Right cardiac atrium (tissue), 5 donors: Measurements from ENCODE around the gene OR5D13. TPM values are rescaled to one million over a fixed set of nuclear protein-coding genes. Genes with fewer than 3 reads are reported as not detected.

Experiments used
- ATAC-seq, 2 donors: fragments of 200-7000 bp; cut with Tn5 transposase; one replicate each; pipeline versions ENCODE4 v1.8.0 to v1.9.1; 2020; ENCODE audit warnings: moderate library complexity in 2 of 2, mild to moderate bottlenecking in 1 of 2
- DNase-seq, 3 donors: peaks; one replicate each; pipeline ENCODE4 v3.0.0-alpha.2; 2020
- H3K27ac ChIP-seq: one replicate; pipeline ENCODE4 v1.5.1; 2013; ENCODE audit warnings: mild to moderate bottlenecking, low read length, control low read depth, moderate library complexity
- H3K27me3 ChIP-seq: one replicate; pipeline ENCODE4 v1.6.1; 2013; ENCODE audit not compliant: control insufficient read depth, insufficient read depth
- H3K4me1 ChIP-seq: one replicate; pipeline ENCODE4 v1.6.1; 2013; ENCODE audit warnings: low read length; ENCODE audit not compliant: control insufficient read depth, insufficient read depth
- H3K4me3 ChIP-seq: one replicate; pipeline ENCODE4 v1.5.1; 2013; ENCODE audit warnings: low read length, control low read depth
- H3K9me3 ChIP-seq: one replicate; pipeline ENCODE4 v1.6.1; 2013; ENCODE audit warnings: low read length; ENCODE audit not compliant: control insufficient read depth
- WGBS: extraction: QIAGEN DNeasy Blood & Tissue Kit; methylation state at CpG from one replicate; pipeline ENCODE4 v1.1.7; 2013; 5-methylcytosine and 5-hydroxymethylcytosine counted together
- intact Hi-C, 4 donors: fragments of 100-400 bp; cut with DNase I; formaldehyde crosslinking; loops; one replicate each; pipeline versions ENCODE4 v1.11.0 to v1.14.0; 2022 to 2023
- long read RNA-seq, 4 donors: library from polyadenylated mRNA; unstranded; transcript quantifications; one replicate each; pipeline ENCODE4 v2.0.0, GENCODE V29; 2020 to 2021
- polyA plus RNA-seq: library from polyadenylated mRNA; stranded (reverse); fragments of 200-250 nt; gene quantifications from one replicate; pipeline ENCODE4 v1.2.3, GENCODE V29; 2013
- total RNA-seq, 4 donors: library from RNA; stranded (reverse); fragmentation: NEBNext Ultra II Directional; extraction: Animal tissue kit (Norgen Biotek cat#: 25700); gene quantifications; one replicate each; pipeline ENCODE4 v1.2.1, GENCODE V29; 2021
- donor health status: healthy with polysubstance abuse.
- donor health status: DM: no; HTN: yes; CAD: no.
- donor health status: DM: no; HTN: no; CAD: no.
- donor health status: DM: no; HTN: yes; CAD: no; lungs with severe emphysema.
- donor health status: DM: yes; HTN: yes; CAD: no.

Gene OR5D13, protein sequence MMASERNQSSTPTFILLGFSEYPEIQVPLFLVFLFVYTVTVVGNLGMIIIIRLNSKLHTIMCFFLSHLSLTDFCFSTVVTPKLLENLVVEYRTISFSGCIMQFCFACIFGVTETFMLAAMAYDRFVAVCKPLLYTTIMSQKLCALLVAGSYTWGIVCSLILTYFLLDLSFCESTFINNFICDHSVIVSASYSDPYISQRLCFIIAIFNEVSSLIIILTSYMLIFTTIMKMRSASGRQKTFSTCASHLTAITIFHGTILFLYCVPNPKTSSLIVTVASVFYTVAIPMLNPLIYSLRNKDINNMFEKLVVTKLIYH
- total RNA-seq (not detected), polyA plus RNA-seq (not detected)
- long read RNA-seq, donor 1, result 0 reads
- long read RNA-seq, donor 2, result 0 reads
- long read RNA-seq, donor 3, result 0 reads
- long read RNA-seq, donor 4, result 0 reads

DNA sequence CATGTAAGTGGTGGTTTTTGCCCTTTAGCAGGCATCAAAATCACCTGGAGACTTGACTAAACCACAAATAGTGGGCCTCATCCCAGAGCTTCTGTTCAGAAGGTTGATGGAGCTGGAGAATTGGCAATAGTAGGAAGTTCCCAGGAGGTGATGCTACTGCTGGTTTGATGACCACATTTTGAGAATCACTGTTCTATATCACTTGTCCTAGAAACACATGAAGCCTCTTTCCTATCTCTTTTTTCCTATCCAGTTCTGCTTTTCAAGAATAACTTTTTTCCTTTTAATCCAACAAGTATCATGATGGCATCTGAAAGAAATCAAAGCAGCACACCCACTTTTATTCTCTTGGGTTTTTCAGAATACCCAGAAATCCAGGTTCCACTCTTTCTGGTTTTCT, at the start of gene OR5D13:
Gene OR5D13, plus strand, starts transcription at position 301 of the 400 bp plus-strand sequence. Its CDS starts 0 bp downstream, at position 301.
- DNase-seq (no peak), ATAC-seq (no peak)
- intact Hi-C loops, result no loop called here
- no peaks in the 10 kb centered on the region for H3K4me1 ChIP-seq
- H3K4me3 ChIP-seq, result no peak within 1 kb of the TSS
- H3K27ac ChIP-seq, result no peak within 1 kb of the TSS
- H3K9me3 ChIP-seq, result no peaks in the 10 kb centered on the region
- H3K27me3 ChIP-seq, result no peaks in the 10 kb centered on the region

DNA sequence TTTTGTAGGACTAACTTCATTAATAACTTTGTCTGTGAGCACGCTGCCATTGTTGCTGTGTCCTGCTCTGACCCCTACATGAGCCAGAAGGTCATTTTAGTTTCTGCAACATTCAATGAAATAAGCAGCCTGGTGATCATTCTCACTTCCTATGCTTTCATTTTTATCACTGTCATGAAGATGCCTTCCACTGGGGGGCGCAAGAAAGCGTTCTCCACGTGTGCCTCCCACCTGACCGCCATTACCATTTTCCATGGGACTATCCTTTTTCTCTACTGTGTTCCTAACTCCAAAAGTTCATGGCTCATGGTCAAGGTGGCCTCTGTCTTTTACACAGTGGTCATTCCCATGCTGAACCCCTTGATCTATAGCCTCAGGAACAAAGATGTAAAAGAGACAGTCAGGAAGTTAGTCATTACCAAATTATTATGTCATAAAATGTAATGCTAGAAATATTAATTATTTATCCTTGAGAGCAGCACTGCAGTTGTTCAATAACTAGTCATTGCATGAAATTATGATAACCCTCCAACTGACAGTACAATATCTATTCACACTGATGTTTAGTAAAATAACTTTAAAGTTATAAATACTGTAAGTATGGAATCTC, 46.4 kb upstream of the OR5D13 start:
- WGBS, result 17% methylated on average over 5 of the region's 5 CpGs

DNA sequence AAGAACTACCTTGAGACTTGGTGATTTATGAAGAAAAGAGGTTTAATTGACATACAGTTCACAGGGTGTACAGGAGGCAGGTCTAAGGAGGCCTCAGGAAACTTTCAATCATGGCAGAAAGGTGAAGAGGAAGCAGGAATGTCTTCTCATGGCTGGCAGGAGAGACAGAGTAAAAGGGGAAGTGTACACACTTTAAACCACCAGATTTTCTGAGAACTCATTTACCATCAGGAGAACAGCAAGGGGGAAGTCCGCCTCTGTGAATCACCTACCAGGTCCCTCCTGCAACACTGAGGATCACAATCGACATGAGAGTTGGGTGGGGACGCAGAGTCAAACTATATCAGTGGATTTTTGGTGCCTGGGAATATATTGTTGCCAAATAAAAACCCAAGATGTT, 40.3 kb upstream of the OR5D13 start:
- no peak for DNase-seq
- no peaks in the 10 kb centered on the region for H3K27me3 ChIP-seq
- 49% methylated on average over 3 of the region's 3 CpGs for WGBS
- no peak for ATAC-seq
- no peaks in the 10 kb centered on the region for H3K9me3 ChIP-seq
- intact Hi-C loops, result no loop called here
- no peak overlapping the region for H3K27ac ChIP-seq
- no peak overlapping the region for H3K4me3 ChIP-seq
- H3K4me1 ChIP-seq, result no peaks in the 10 kb centered on the region

More for the DNA sequence above, 46.4 kb upstream of the OR5D13 start:
- no peak overlapping the region for H3K27ac ChIP-seq
- intact Hi-C loops, result no loop called here
- no peaks in the 10 kb centered on the region for H3K4me1 ChIP-seq
- ATAC-seq (no peak), DNase-seq (no peak)
- no peak overlapping the region for H3K4me3 ChIP-seq
- no peaks in the 10 kb centered on the region for H3K27me3 ChIP-seq
- no peaks in the 10 kb centered on the region for H3K9me3 ChIP-seq

DNA sequence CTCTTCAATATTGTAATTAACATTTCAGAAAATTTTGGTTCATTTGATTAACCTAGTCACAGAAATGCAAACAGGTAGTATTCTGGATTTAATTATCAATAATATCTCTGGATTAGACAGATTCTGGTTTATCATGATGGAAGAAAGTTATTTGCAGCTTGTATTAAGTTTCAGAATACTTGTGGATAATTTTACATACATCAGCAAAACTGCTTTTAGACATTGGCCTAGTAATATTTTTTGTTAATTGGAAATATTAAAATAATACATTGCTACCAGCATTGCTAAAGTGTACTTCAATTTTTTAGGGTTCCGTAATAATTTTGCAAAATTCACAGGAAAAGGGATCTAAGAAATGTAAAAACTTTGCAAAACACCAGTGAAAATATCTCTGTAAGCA, 18.4 kb downstream of the OR5D13 start:
- no peak for DNase-seq
- Histone ChIP-seq H3K9me3 (no peaks in the 10 kb centered on the region), H3K27ac (no peak overlapping the region), H3K4me1 (no peaks in the 10 kb centered on the region), H3K4me3 (no peak overlapping the region), H3K27me3 (no peaks in the 10 kb centered on the region)
- intact Hi-C loops, result no loop called here
- no peak for ATAC-seq
- 79% methylated on average over 1 of the region's 1 CpG for WGBS

DNA sequence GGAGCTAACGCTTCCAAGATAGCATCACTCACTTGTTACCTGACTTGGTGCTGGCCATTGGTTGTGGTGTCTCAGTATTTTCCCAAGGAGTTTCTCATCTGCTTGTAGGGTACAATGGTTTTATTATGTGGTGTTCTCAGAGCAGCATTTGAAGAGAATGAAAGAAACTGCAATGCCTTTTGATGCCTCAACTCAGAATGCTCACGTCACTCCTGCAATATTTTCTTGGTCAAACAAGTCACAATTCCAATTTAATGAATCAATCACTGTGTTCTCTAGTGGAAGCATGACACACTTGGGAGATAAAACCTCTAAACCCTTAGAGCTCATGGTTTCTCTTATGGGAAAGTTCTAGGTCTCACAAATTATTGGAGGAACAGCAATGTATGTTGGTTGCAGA, 20.1 kb downstream of the OR5D13 start:
- no peak for ATAC-seq
- H3K9me3 ChIP-seq, result no peaks in the 10 kb centered on the region
- intact Hi-C loops, result no loop called here
- H3K27me3 ChIP-seq, result no peaks in the 10 kb centered on the region
- WGBS, result 36% methylated on average over 2 of the region's 2 CpGs
- H3K4me1 ChIP-seq, result no peaks in the 10 kb centered on the region
- H3K27ac ChIP-seq, result no peak overlapping the region
- DNase-seq, result no peak
- no peak overlapping the region for H3K4me3 ChIP-seq

DNA sequence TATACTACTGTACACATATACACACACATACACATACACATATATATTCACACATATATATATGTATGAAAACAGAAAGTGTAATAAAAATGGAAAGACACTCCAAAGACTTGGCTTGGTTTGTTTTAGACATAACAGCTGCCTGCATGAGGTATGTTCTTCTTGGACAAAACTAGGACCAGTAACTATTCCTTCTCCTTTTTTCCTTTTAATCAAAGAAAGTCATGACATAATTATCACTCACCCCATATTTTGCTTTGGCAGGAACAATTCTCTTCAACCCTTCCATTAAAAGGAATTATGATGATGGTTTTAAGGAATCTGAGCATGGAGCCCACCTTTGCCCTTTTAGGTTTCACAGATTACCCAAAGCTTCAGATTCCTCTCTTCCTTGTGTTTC, 22.0 kb downstream of the OR5D13 start, which contains the start of gene OR5D14:
Gene OR5D14, plus strand, starts transcription at position 301 of the 400 bp plus-strand sequence. Its CDS starts 0 bp downstream, at position 301.
- Histone ChIP-seq H3K4me3 (no peak within 1 kb of the TSS), H3K4me1 (no peaks in the 10 kb centered on the region), H3K27me3 (no peaks in the 10 kb centered on the region), H3K27ac (no peak within 1 kb of the TSS), H3K9me3 (no peaks in the 10 kb centered on the region)
- no peak for DNase-seq
- intact Hi-C loops, result no loop called here
- ATAC-seq, result no peak

DNA sequence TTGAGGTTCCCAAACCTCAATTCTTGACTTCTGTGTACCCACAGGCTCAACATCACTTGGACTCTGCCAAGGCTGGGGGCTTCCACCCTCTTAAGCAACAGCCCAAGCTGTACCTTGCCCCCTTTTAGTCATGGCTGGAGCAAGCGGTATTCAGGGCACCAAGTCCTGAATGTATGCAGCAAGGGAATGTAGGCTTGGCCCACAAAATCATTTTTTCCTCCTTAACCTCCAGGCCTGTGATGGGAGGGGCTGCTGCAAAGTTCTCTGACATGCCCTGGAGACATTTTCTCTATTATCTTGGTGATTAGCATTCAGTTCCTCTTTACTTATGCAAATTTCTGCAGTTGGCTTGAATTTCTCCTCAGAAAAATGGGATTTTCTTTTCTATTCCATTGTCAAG, 33.0 kb downstream of the OR5D13 start:
- DNase-seq (no peak), ATAC-seq (no peak)
- Histone ChIP-seq H3K4me3 (no peak overlapping the region), H3K27me3 (no peaks in the 10 kb centered on the region), H3K9me3 (no peaks in the 10 kb centered on the region), H3K27ac (no peak overlapping the region), H3K4me1 (no peaks in the 10 kb centered on the region)
- intact Hi-C loops, result no loop called here
- WGBS, result 86% methylated on average over 1 of the region's 1 CpG

DNA sequence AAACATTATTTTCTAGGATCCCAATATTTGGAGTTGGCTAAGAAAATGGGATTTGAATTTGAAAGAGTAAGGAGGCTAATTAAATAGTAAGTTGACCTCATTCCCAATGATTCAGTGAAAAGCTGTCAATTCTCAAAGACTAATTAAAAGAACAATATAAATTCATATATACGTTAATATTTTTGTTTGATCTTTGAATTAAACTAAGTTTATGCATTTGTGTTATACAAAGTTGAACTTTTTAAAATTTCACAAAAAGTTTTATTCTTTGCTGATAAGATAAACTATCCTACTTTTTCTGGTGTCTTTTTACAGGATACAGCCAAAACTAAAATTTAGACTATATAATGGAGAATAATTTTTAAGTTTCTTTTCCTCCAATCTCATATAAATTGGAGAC, 37.8 kb downstream of the OR5D13 start, which contains the start of gene OR5L1:
Gene OR5L1, plus strand, starts transcription at position 301 of the 400 bp plus-strand sequence. CDS start 100 bp downstream, outside the sequence.
- 92% methylated on average over 1 of the region's 1 CpG for WGBS
- no peaks in the 10 kb centered on the region for H3K4me1 ChIP-seq
- no peaks in the 10 kb centered on the region for H3K9me3 ChIP-seq
- no peak for ATAC-seq
- H3K4me3 ChIP-seq, result no peak within 1 kb of the TSS
- H3K27ac ChIP-seq, result no peak within 1 kb of the TSS
- no peak for DNase-seq
- intact Hi-C loops, result no loop called here
- no peaks in the 10 kb centered on the region for H3K27me3 ChIP-seq

DNA sequence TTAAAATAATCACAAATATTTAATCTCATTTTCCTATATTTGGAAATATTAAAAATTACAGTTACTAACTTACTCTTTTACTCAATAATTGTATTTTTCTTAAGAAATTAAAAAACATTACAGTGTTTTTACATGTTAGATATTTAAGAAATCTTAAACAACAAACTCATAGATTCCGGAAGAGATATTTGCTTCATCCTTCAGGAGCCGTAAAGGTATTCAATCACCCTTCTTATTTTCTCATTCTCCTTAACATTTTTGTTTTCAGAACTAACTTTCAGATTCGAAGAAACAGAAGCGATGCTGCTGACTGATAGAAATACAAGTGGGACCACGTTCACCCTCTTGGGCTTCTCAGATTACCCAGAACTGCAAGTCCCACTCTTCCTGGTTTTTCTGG, 46.1 kb downstream of the OR5D13 start, which contains the start of gene OR5D18:
Gene OR5D18, plus strand, starts transcription at position 301 of the 400 bp plus-strand sequence. Its CDS starts 0 bp downstream, at position 301.
- no peak within 1 kb of the TSS for H3K4me3 ChIP-seq
- DNase-seq (no peak), ATAC-seq (no peak)
- H3K4me1 ChIP-seq, result no peaks in the 10 kb centered on the region
- 80% methylated on average over 5 of the region's 5 CpGs for WGBS
- no peaks in the 10 kb centered on the region for H3K27me3 ChIP-seq
- H3K27ac ChIP-seq, result no peak within 1 kb of the TSS
- intact Hi-C loops, result no loop called here
- H3K9me3 ChIP-seq, result no peaks in the 10 kb centered on the region
